ENCODE measurements around the gene JMJD6. TPM values are rescaled to one million over a fixed set of nuclear protein-coding genes. Genes with fewer than 3 reads are reported as not detected.
"Not testable (repeated sequence)": the region's sequence is repeated elsewhere in the genome, so short reads cannot be mapped to it uniquely, and the experiment has no call there.

JMJD6 gene
- total RNA-seq, 1 experiment from 2014 or later: 28.9 TPM

GRCh38 chr17:76713765-76714164 is 12.6 kb downstream of the JMJD6 start:
- Histone ChIP-seq H2BK12ac (ENCODE audit: insufficient read length, low read depth, low read length) (no peak overlapping the region), H3K23me2 (ENCODE audit: insufficient read length, low read depth, low read length, poor library complexity, severe bottlenecking) (peaks cover 4% of the 10 kb centered on the region), H3K4ac (ENCODE audit: low read depth, low read length) (no peak overlapping the region), H2BK20ac (ENCODE audit: low read depth, low read length, poor library complexity, severe bottlenecking) (no peak overlapping the region), H2BK5ac (ENCODE audit: insufficient read length, low read length) (no peak overlapping the region), H4K91ac (ENCODE audit: insufficient read length, low read depth, low read length) (no peak overlapping the region), H3K56ac (ENCODE audit: insufficient read length, low read depth, low read length) (no peak overlapping the region), H3K18ac (ENCODE audit: insufficient read length, low read depth, low read length) (no peak overlapping the region), H2AFZ (ENCODE audit: low read length) (no peak overlapping the region), H3K9me3 (ENCODE audit: control insufficient read depth, low read depth, low read length) (no peaks in the 10 kb centered on the region), H3K79me1 (ENCODE audit: insufficient read depth, low read depth, low read length, poor library complexity, severe bottlenecking) (no peaks in the 10 kb centered on the region), H2BK120ac (ENCODE audit: low read depth, low read length, poor library complexity, severe bottlenecking) (no peak overlapping the region), H3K79me2 (ENCODE audit: insufficient read depth, low read length) (no peaks in the 10 kb centered on the region), H4K20me1 (ENCODE audit: control insufficient read depth, insufficient read depth, insufficient read length) (no peaks in the 10 kb centered on the region), H3K9ac (ENCODE audit: extremely low read depth, insufficient read length, low read length) (no peak overlapping the region), H3K27ac (ENCODE audit: insufficient read length, low read depth, low read length) (no peak overlapping the region), H3K14ac (ENCODE audit: insufficient read depth, low read length) (no peak overlapping the region), H2AK5ac (ENCODE audit: insufficient read length, low read length) (no peak overlapping the region), H3K4me1 (ENCODE audit: insufficient read depth, low read length) (no peaks in the 10 kb centered on the region), H3K23ac (ENCODE audit: insufficient read length, low read depth, low read length) (no peak overlapping the region), H3K27me3 (ENCODE audit: insufficient read depth, low read length) (no peaks in the 10 kb centered on the region; the same call in 1 of the 2 replicates), H2BK15ac (ENCODE audit: low read depth, low read length) (no peak overlapping the region), H4K5ac (ENCODE audit: insufficient read length, low read depth, low read length) (no peak overlapping the region), H3K4me2 (ENCODE audit: insufficient read depth, insufficient read length, low read length) (no peak overlapping the region), H4K8ac (replicated peaks; ENCODE audit: insufficient read length, low read depth, low read length) (no peak overlapping the region), H3T11ph (ENCODE audit: low read length) (no peak overlapping the region)
- DNase-seq: no peak
- no peak for TF ChIP-seq CTCF (conservative IDR thresholded peaks at IDR 0.05)
- peaks cover 20 to 23% of the 10 kb centered on the region in 2 experiments for H3K4me1 Mint-ChIP-seq
- H3K27me3 Mint-ChIP-seq (ENCODE audit: low read depth): peaks cover 13% of the 10 kb centered on the region
- no peak overlapping the region for H3K27ac Mint-ChIP-seq
- no peaks in the 10 kb centered on the region for H3K9me3 Mint-ChIP-seq
- peaks cover 7 to 34% (median 33%) of the 10 kb centered on the region in 3 experiments; a peak in 6 of 7 replicates for H3K36me3 Mint-ChIP-seq (ENCODE audit: insufficient read depth in 1 of 3, low read depth in 3 of 3)
- no peak overlapping the region for H3K4me3 Mint-ChIP-seq
- WGBS (ENCODE audit: extremely low coverage, insufficient read length, low lambda C conversion rate): no CpG with 5 or more reads among the region's 7 CpGs

- H3K4ac ChIP-seq (ENCODE audit: low read depth, low read length); H3K9ac ChIP-seq (ENCODE audit: extremely low read depth, insufficient read length, low read length); H3K27ac Mint-ChIP-seq; H3K23me2 ChIP-seq (ENCODE audit: insufficient read length, low read depth, low read length, poor library complexity, severe bottlenecking); H2AK5ac ChIP-seq (ENCODE audit: insufficient read length, low read length); H3K9me3 Mint-ChIP-seq; H3K4me3 Mint-ChIP-seq; H2BK12ac ChIP-seq (ENCODE audit: insufficient read length, low read depth, low read length); H4K20me1 ChIP-seq (ENCODE audit: control insufficient read depth, insufficient read depth, insufficient read length); H3K79me2 ChIP-seq (ENCODE audit: insufficient read depth, low read length); H3K4me1 ChIP-seq (ENCODE audit: insufficient read depth, low read length); DNase-seq; H4K5ac ChIP-seq (ENCODE audit: insufficient read length, low read depth, low read length); H3K9me3 ChIP-seq (ENCODE audit: control insufficient read depth, low read depth, low read length); H4K8ac ChIP-seq (replicated peaks; ENCODE audit: insufficient read length, low read depth, low read length); H3K18ac ChIP-seq (ENCODE audit: insufficient read length, low read depth, low read length); H3K4me2 ChIP-seq (ENCODE audit: insufficient read depth, insufficient read length, low read length); H2BK120ac ChIP-seq (ENCODE audit: low read depth, low read length, poor library complexity, severe bottlenecking); H3T11ph ChIP-seq (ENCODE audit: low read length); H4K91ac ChIP-seq (ENCODE audit: insufficient read length, low read depth, low read length); H3K56ac ChIP-seq (ENCODE audit: insufficient read length, low read depth, low read length); H2BK5ac ChIP-seq (ENCODE audit: insufficient read length, low read length); H2BK15ac ChIP-seq (ENCODE audit: low read depth, low read length); H3K79me1 ChIP-seq (ENCODE audit: insufficient read depth, low read depth, low read length, poor library complexity, severe bottlenecking); H3K14ac ChIP-seq (ENCODE audit: insufficient read depth, low read length); H2AFZ ChIP-seq (ENCODE audit: low read length); H2BK20ac ChIP-seq (ENCODE audit: low read depth, low read length, poor library complexity, severe bottlenecking); H3K27me3 ChIP-seq (ENCODE audit: insufficient read depth, low read length); H3K27ac ChIP-seq (ENCODE audit: insufficient read length, low read depth, low read length); H3K23ac ChIP-seq (ENCODE audit: insufficient read length, low read depth, low read length): not testable (repeated sequence)
- WGBS (ENCODE audit: extremely low coverage, insufficient read length, low lambda C conversion rate): no CpG with 5 or more reads among the region's 7 CpGs
- Mint-ChIP-seq H3K36me3 (ENCODE audit: insufficient read depth in 1 of 3, low read depth in 3 of 3) (peaks cover 0 to 23% (median 22%) of the 10 kb centered on the region in 3 experiments; a peak in 4 of 7 replicates), H3K27me3 (ENCODE audit: low read depth) (peaks cover 18% of the 10 kb centered on the region), H3K4me1 (peaks cover 33 to 36% of the 10 kb centered on the region in 2 experiments)
These were observed 14.1 kb downstream of the JMJD6 start for GRCh38 chr17:76712321-76712720.

All from H9 (cell line).